ENCODE measurements around the gene CALML5.

GRCh38 chr10:5470062-5470751, 29.2 kb downstream of the CALML5 start:
- TF ChIP-seq CTCF (IDR thresholded peaks at IDR 0.05; ENCODE audit: low read depth, low read length, poor library complexity, severe bottlenecking) (no peak), EZH2phosphoT487 (IDR thresholded peaks at IDR 0.05; ENCODE audit: borderline replicate concordance, low read length) (no peak)
